Endodermal cell (in vitro differentiated cells): ENCODE data around the gene MACROD2. TPM values are rescaled to one million over a fixed set of nuclear protein-coding genes. Genes with fewer than 3 reads are reported as not detected.

Experiments used
- DNase-seq: peaks from one replicate; pipeline ENCODE4 v3.0.0-alpha.2; 2017
- H3K27ac ChIP-seq: 2 replicates; pipeline ENCODE4 v1.5.1; 2013; ENCODE audit warnings: mild to moderate bottlenecking, low read depth, low read length, moderate library complexity
- H3K27me3 ChIP-seq: 2 replicates; pipeline ENCODE4 v1.6.1; 2013; ENCODE audit warnings: mild to moderate bottlenecking, low read length, moderate library complexity; ENCODE audit not compliant: insufficient read depth, control insufficient read depth, poor library complexity, severe bottlenecking
- H3K36me3 ChIP-seq: 2 replicates; pipeline ENCODE4 v1.7.0; 2013; ENCODE audit warnings: mild to moderate bottlenecking, low read length, moderate library complexity; ENCODE audit not compliant: control insufficient read depth, insufficient read depth
- H3K4me1 ChIP-seq: one replicate; pipeline ENCODE4 v1.7.0; 2013; ENCODE audit warnings: low read length; ENCODE audit not compliant: control insufficient read depth, insufficient read depth
- H3K4me3 ChIP-seq: 2 replicates; pipeline ENCODE4 v1.5.1; 2013; ENCODE audit warnings: mild to moderate bottlenecking, low read length, moderate library complexity
- H3K9ac ChIP-seq: 2 replicates; pipeline ENCODE4 v1.6.1; 2013; ENCODE audit warnings: mild to moderate bottlenecking, low read length, moderate library complexity; ENCODE audit not compliant: poor library complexity, severe bottlenecking; ENCODE audit errors: extremely low read depth
- H3K9me3 ChIP-seq: 2 replicates; pipeline ENCODE4 v1.6.1; 2013; ENCODE audit warnings: mild to moderate bottlenecking, low read length, moderate library complexity; ENCODE audit not compliant: control insufficient read depth
- H3K27ac Mint-ChIP-seq: 2 replicates; pipeline ENCODE4 v1.8.0; 2020; ENCODE audit warnings: mixed read lengths
- H3K27me3 Mint-ChIP-seq: 2 replicates; pipeline ENCODE4 v1.8.0; 2021; ENCODE audit warnings: mild to moderate bottlenecking, mixed read lengths; ENCODE audit not compliant: insufficient read depth
- H3K36me3 Mint-ChIP-seq: 2 replicates; pipeline ENCODE4 v1.8.0; 2020; ENCODE audit warnings: low read depth, mixed read lengths
- H3K4me1 Mint-ChIP-seq: 2 replicates; pipeline ENCODE4 v1.8.0; 2020; ENCODE audit warnings: mixed read lengths
- H3K4me3 Mint-ChIP-seq: 2 replicates; pipeline ENCODE4 v1.8.0; 2020; ENCODE audit warnings: mild to moderate bottlenecking, moderate library complexity, mixed read lengths
- H3K9me3 Mint-ChIP-seq: 2 replicates; pipeline ENCODE4 v1.8.0; 2020; ENCODE audit warnings: mild to moderate bottlenecking, mixed read lengths
- WGBS, 2 experiments: methylation state at CpG; one replicate each; pipeline versions ENCODE4 v1.1.5 to v1.1.7; 2013; ENCODE audit warnings: missing lambda C conversion rate in 2 of 2, mixed read lengths in 1 of 2; ENCODE audit not compliant: insufficient coverage in 1 of 2, insufficient read length in 1 of 2; 5-methylcytosine and 5-hydroxymethylcytosine counted together
- total RNA-seq, 2 donors: library from RNA; stranded (reverse); fragmentation: NEBNext Ultra II Directional in 1 of 2; extraction: Animal tissue kit (Norgen Biotek cat#: 25700) in 1 of 2; gene quantifications; 2 replicates in 1 of 2; 3 replicates in 1 of 2; pipeline ENCODE4 v1.2.1, GENCODE V29; 2021
- TF ChIP-seq, protein P1 (sequence below): fragments of 200-600 bp; sonication (generic); conservative IDR thresholded peaks from 2 replicates; pipeline ENCODE4 v1.5.0; 2021; ENCODE audit warnings: antibody characterized with exemption, mild to moderate bottlenecking

MACROD2 gene
- total RNA-seq, 2 donors from 2014 or later, result 2.3 to 4.8 TPM

DNA sequence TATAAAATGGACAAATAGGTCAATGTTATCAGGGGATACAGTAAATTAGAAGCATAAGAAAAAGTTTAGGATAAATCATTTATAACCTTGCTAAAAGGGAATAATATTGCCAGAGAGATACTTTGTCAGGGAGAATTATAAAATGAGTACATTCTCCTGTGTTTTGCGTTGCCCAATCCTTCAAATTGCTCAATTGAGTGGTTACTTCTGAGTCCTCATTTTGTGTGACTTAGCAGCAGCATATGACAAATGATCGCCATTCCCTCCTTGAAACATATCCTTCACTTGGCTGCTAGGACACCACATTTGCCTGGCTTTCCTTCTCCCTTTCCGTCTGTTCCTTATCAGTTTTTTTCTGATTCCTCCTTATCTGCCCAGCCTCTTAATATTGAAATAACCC is 448.8 kb downstream of the MACROD2 start:
- Mint-ChIP-seq H3K27me3 (peaks cover 9% of the 10 kb centered on the region), H3K4me3 (no peak overlapping the region), H3K36me3 (no peaks in the 10 kb centered on the region), H3K9me3 (peaks cover under 1% of the 10 kb centered on the region), H3K4me1 (peaks cover 11% of the 10 kb centered on the region), H3K27ac (no peak overlapping the region)
- 92 to 94% methylated on average over 3 of the region's 3 CpGs for WGBS, 2 experiments
- Histone ChIP-seq H3K36me3 (no peaks in the 10 kb centered on the region), H3K9ac (no peak overlapping the region), H3K27ac (no peak overlapping the region), H3K9me3 (peaks cover 2% of the 10 kb centered on the region), H3K4me3 (no peak overlapping the region), H3K4me1 (no peaks in the 10 kb centered on the region), H3K27me3 (peaks cover 7% of the 10 kb centered on the region)
- no peak for DNase-seq
- TF ChIP-seq, protein P1, sequence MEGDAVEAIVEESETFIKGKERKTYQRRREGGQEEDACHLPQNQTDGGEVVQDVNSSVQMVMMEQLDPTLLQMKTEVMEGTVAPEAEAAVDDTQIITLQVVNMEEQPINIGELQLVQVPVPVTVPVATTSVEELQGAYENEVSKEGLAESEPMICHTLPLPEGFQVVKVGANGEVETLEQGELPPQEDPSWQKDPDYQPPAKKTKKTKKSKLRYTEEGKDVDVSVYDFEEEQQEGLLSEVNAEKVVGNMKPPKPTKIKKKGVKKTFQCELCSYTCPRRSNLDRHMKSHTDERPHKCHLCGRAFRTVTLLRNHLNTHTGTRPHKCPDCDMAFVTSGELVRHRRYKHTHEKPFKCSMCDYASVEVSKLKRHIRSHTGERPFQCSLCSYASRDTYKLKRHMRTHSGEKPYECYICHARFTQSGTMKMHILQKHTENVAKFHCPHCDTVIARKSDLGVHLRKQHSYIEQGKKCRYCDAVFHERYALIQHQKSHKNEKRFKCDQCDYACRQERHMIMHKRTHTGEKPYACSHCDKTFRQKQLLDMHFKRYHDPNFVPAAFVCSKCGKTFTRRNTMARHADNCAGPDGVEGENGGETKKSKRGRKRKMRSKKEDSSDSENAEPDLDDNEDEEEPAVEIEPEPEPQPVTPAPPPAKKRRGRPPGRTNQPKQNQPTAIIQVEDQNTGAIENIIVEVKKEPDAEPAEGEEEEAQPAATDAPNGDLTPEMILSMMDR, result no peak

DNA sequence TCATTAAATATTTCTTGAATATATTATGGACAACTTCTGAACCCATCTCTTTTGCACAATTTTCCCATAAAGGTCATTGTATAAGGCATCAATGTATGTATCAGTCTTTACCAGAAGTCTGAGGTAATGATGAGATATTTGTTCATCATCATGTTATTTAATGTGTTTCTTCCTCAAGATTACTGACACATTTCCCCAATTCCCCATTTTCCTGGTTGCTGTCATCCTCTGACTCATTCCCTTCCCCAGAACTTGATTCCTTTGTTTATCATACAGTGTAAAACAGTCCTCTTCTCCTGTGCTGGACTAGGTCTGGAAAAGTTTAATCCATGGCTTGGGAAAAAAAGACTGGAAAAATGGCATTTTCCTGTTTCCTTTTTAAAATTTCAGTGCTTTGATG is 450.0 kb downstream of the MACROD2 start:
- peaks cover 21% of the 10 kb centered on the region for H3K4me1 Mint-ChIP-seq
- no peaks in the 10 kb centered on the region for H3K9me3 Mint-ChIP-seq
- no peak overlapping the region for H3K27ac Mint-ChIP-seq
- H3K4me3 Mint-ChIP-seq, result no peak overlapping the region
- no peak overlapping the region for H3K4me3 ChIP-seq
- H3K36me3 ChIP-seq, result no peaks in the 10 kb centered on the region
- H3K27me3 Mint-ChIP-seq, result peaks cover 9% of the 10 kb centered on the region
- no peak overlapping the region for H3K9ac ChIP-seq
- TF ChIP-seq, protein P1, result no peak
- no peak for DNase-seq
- peaks cover 7% of the 10 kb centered on the region for H3K27me3 ChIP-seq
- H3K9me3 ChIP-seq, result no peaks in the 10 kb centered on the region
- H3K27ac ChIP-seq, result no peak overlapping the region
- peaks cover 3% of the 10 kb centered on the region for H3K4me1 ChIP-seq
- no peaks in the 10 kb centered on the region for H3K36me3 Mint-ChIP-seq

DNA sequence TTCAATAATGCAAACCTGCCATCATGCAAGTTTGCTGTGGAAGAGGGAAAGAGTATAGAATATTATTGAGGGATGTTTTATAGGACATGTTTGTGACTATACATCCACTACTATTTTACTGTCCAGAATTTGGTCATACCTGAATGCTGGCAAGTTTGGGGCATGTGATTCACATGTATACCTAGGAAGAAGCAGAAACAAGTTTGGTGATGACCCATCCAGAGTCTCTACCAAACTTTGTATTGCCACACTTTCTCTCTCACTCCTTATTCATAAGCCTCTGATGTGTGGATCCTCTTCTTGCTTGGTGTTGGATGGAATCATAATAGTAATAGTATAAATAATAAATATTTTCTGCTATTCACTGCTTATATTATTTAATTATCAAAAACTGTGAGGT is 450.6 kb downstream of the MACROD2 start:
- DNase-seq, result no peak
- TF ChIP-seq, protein P1, result no peak
- no peak overlapping the region for H3K4me3 ChIP-seq
- Mint-ChIP-seq H3K27ac (no peak overlapping the region), H3K4me3 (no peak overlapping the region), H3K4me1 (peaks cover 21% of the 10 kb centered on the region), H3K27me3 (peaks cover 9% of the 10 kb centered on the region), H3K9me3 (no peaks in the 10 kb centered on the region), H3K36me3 (no peaks in the 10 kb centered on the region)
- H3K9me3 ChIP-seq, result no peaks in the 10 kb centered on the region
- peaks cover 3% of the 10 kb centered on the region for H3K4me1 ChIP-seq
- H3K36me3 ChIP-seq, result no peaks in the 10 kb centered on the region
- H3K27me3 ChIP-seq, result peaks cover 7% of the 10 kb centered on the region
- H3K27ac ChIP-seq, result no peak overlapping the region
- H3K9ac ChIP-seq, result no peak overlapping the region
